Measurements from ENCODE around the gene GCLC. TPM values are rescaled to one million over a fixed set of nuclear protein-coding genes. Genes with fewer than 3 reads are reported as not detected.

The GCLC gene
- total RNA-seq, 1 donor from 2014 or later, result 27.5 TPM

DNA sequence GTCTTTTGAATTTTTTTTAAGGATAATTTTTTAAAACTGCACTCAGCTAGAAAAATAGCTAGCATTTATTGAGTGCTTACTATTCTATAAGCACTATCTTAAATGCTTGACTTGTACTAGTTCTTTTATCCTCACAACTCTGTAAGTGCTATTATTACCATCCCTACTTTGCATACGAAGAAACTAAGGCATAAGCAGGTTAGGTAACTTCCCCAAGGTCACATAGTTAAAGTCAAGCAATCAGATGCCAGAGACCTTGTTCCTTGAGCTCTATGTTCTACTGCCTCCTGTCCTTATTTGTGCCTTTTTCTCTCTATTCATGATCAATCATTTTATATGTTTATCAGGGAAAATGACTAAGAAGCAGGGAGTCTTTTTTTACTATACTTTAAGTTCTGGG, 65.0 kb downstream of the GCLC start:
- no peak for DNase-seq (ENCODE audit: low read depth, low spot score)
- TF ChIP-seq, protein P1, sequence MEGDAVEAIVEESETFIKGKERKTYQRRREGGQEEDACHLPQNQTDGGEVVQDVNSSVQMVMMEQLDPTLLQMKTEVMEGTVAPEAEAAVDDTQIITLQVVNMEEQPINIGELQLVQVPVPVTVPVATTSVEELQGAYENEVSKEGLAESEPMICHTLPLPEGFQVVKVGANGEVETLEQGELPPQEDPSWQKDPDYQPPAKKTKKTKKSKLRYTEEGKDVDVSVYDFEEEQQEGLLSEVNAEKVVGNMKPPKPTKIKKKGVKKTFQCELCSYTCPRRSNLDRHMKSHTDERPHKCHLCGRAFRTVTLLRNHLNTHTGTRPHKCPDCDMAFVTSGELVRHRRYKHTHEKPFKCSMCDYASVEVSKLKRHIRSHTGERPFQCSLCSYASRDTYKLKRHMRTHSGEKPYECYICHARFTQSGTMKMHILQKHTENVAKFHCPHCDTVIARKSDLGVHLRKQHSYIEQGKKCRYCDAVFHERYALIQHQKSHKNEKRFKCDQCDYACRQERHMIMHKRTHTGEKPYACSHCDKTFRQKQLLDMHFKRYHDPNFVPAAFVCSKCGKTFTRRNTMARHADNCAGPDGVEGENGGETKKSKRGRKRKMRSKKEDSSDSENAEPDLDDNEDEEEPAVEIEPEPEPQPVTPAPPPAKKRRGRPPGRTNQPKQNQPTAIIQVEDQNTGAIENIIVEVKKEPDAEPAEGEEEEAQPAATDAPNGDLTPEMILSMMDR (conservative IDR thresholded peaks at IDR 0.05), result no peak
- no peak overlapping the region for H3K27ac Mint-ChIP-seq (ENCODE audit: unreplicated experiment)
- H3K4me1 Mint-ChIP-seq, result peaks cover 13% of the 10 kb centered on the region
- no peaks in the 10 kb centered on the region for H3K36me3 Mint-ChIP-seq (ENCODE audit: low read depth)
- no peak overlapping the region for H3K4me3 Mint-ChIP-seq
- no peaks in the 10 kb centered on the region for H3K9me3 Mint-ChIP-seq
- no peaks in the 10 kb centered on the region for H3K27me3 Mint-ChIP-seq (ENCODE audit: low read depth)

- no peaks in the 10 kb centered on the region for H3K4me1 Mint-ChIP-seq
Measured at GRCh38 chr6:53476964-53477363, 67.9 kb downstream of the GCLC start.

GRCh38 chr6:53474010-53474409, 70.9 kb downstream of the GCLC start:
- H3K4me3 Mint-ChIP-seq, result no peak overlapping the region
- DNase-seq (ENCODE audit: low read depth, low spot score), result no peak

More at GRCh38 chr6:53476964-53477363, 67.9 kb downstream of the GCLC start:
- H3K4me3 Mint-ChIP-seq, result no peak overlapping the region
- TF ChIP-seq, protein P1 (conservative IDR thresholded peaks at IDR 0.05), result no peak
- DNase-seq (ENCODE audit: low read depth, low spot score), result no peak
- H3K9me3 Mint-ChIP-seq, result no peaks in the 10 kb centered on the region
- no peaks in the 10 kb centered on the region for H3K36me3 Mint-ChIP-seq (ENCODE audit: low read depth)
- no peak overlapping the region for H3K27ac Mint-ChIP-seq (ENCODE audit: unreplicated experiment)
- H3K27me3 Mint-ChIP-seq (ENCODE audit: low read depth), result no peaks in the 10 kb centered on the region

DNA sequence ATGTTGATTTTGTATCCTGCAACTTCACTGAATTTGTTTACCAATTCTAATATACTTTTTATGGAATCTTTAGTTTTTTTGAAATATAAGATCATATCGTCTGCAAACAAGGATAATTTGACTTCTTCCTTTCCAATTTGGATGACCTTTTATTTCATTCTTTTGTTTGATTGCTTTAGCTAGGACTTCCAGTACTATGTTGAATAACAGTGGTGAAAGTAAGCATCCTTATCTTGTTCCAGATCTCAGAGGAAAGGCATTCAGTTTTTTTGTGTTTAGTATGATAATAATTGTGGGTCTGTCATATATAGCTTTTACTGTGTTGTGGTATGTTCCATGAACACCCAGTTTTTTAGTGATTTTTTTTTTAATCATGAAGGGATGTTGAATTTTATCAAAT, 75.7 kb downstream of the GCLC start:
- DNase-seq (ENCODE audit: low read depth, low spot score), result no peak
- no peaks in the 10 kb centered on the region for H3K27me3 Mint-ChIP-seq (ENCODE audit: low read depth)
- H3K9me3 Mint-ChIP-seq, result peaks cover 3% of the 10 kb centered on the region
- peaks cover 3% of the 10 kb centered on the region for H3K4me1 Mint-ChIP-seq
- no peak overlapping the region for H3K27ac Mint-ChIP-seq (ENCODE audit: unreplicated experiment)
- TF ChIP-seq, protein P1 (conservative IDR thresholded peaks at IDR 0.05), result no peak
- H3K4me3 Mint-ChIP-seq, result no peak overlapping the region
- no peaks in the 10 kb centered on the region for H3K36me3 Mint-ChIP-seq (ENCODE audit: low read depth)

More at GRCh38 chr6:53474010-53474409, 70.9 kb downstream of the GCLC start:
- Mint-ChIP-seq H3K36me3 (ENCODE audit: low read depth) (no peaks in the 10 kb centered on the region), H3K27me3 (ENCODE audit: low read depth) (no peaks in the 10 kb centered on the region), H3K9me3 (no peaks in the 10 kb centered on the region), H3K27ac (ENCODE audit: unreplicated experiment) (no peak overlapping the region), H3K4me1 (no peaks in the 10 kb centered on the region)
- TF ChIP-seq, protein P1 (conservative IDR thresholded peaks at IDR 0.05), result no peak

GRCh38 chr6:53466257-53466656, 78.6 kb downstream of the GCLC start:
- H3K4me1 Mint-ChIP-seq, result peaks cover 13% of the 10 kb centered on the region
- H3K36me3 Mint-ChIP-seq (ENCODE audit: low read depth), result no peaks in the 10 kb centered on the region
- TF ChIP-seq, protein P1 (conservative IDR thresholded peaks at IDR 0.05), result no peak
- no peaks in the 10 kb centered on the region for H3K27me3 Mint-ChIP-seq (ENCODE audit: low read depth)
- no peak for DNase-seq (ENCODE audit: low read depth, low spot score)
- H3K4me3 Mint-ChIP-seq, result no peak overlapping the region
- peaks cover 3% of the 10 kb centered on the region for H3K9me3 Mint-ChIP-seq
- H3K27ac Mint-ChIP-seq (ENCODE audit: unreplicated experiment), result no peak overlapping the region

DNA sequence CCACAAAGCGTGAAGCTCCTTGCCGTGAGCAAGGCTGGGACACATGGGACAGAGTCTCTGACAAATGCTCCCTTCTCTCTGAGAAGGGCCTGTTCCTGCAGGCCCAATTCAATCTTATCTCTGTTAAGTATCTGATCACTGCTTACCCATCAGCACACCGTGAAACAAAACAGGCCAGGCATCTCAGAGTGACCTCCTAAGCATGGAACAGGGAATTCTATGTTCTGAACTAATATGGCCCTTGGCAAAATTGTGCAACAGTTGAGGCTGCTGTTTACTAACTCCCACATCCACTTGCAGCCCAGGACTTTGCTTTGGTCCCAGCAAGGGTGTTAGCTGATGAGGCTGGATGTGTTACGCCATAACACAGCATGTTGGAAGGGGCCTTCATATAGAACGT, 79.2 kb downstream of the GCLC start:
- no peaks in the 10 kb centered on the region for H3K27me3 Mint-ChIP-seq (ENCODE audit: low read depth)
- no peak for DNase-seq (ENCODE audit: low read depth, low spot score)
- H3K4me3 Mint-ChIP-seq, result no peak overlapping the region
- peaks cover 13% of the 10 kb centered on the region for H3K4me1 Mint-ChIP-seq
- no peaks in the 10 kb centered on the region for H3K36me3 Mint-ChIP-seq (ENCODE audit: low read depth)
- H3K9me3 Mint-ChIP-seq, result peaks cover 3% of the 10 kb centered on the region
- H3K27ac Mint-ChIP-seq (ENCODE audit: unreplicated experiment), result no peak overlapping the region
- TF ChIP-seq, protein P1 (conservative IDR thresholded peaks at IDR 0.05), result no peak
